ENCODE results near the gene GLI2. TPM values are rescaled to one million over a fixed set of nuclear protein-coding genes. Genes with fewer than 3 reads are reported as not detected.

Gene GLI2
- total and polyA plus RNA-seq, 2 of the 4 experiments (the other 2 are of a cell fraction), result 3.8 to 26.0 TPM

DNA sequence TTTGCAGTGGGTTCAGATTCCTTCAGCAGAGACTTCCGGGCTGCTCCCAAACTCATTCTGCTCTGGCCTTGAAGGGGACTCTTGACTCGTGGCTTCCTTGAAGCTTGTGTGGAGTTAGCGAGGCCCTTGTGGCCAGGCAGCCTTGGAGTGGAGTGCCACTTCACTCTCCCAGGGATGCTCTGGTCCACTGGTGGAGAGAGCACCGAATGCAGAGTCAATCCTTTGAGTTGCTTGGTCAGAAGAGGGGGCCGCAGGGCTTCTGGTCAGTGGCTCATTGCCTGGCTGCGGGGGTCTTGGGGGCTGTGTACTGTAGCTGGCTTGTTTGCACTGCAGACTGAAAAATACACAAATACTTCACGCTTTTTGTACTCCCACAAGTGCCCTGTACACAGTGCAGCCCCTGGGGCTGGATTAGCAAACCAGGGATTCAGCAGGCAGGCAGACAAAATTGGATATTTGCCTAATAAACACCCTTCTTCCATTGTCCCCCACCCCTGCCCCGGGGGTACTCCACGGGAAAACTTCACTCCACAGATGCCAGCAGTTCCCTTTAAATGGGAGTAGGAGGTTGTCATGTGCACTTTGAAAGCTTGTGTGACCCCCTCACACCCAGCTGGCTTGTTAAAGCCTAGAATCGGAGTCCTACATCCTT lies 3.2 kb downstream of the GLI2 start (continued):
- TF ChIP-seq RCOR1 (IDR thresholded peaks at IDR 0.05; ENCODE audit: insufficient replicate concordance, low read length), result no peak

DNA sequence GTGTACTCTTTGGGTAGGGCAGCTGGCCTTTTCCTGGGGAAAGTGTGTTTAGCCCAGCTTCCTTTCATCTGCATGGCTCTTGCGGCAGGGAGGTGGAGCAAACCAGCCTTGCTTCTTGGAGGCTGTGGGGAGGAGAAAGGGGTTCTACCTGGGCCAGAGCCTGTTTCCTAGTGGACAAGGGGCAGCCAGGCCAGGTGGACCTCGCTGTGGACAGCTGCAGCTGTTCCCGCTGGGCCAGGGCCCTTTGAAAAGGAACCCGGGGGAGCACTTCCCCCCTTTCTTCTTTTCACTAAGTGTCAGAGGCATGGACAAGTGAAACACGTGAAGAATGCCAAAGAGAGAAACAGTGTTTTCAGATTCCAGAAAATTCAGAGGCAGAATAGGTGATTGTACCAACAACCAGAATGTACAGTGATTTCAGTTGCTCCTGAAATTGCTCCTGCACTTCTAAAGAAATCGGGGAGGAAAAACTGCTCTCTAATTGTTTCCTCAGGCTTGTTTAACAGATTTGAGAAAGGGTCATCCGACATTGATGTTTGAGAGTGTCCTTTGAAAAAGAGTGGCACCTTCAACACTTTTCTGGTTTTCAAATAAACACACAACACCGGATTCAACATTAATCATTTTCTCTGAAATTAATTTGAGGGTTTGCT lies 3.9 kb downstream of the GLI2 start:
- no peak for ATAC-seq (ENCODE audit: low read depth)
- Histone ChIP-seq H4K91ac (ENCODE audit: insufficient read depth, low read depth, low read length) (peak overlapping the region; percentile 88), H2BK20ac (ENCODE audit: low read depth, low read length) (no peak overlapping the region; the same call in 1 of the 2 replicates), H3K27me3 (ENCODE audit: control insufficient read depth, insufficient read depth, low read length) (no peaks in the 10 kb centered on the region), H3K4me1 (ENCODE audit: control insufficient read depth, insufficient read depth, low read length) (peaks cover 26% of the 10 kb centered on the region), H3K79me1 (ENCODE audit: low read depth in 1 of 2, low read length in 2 of 2) (peaks cover 0 to 70% of the 10 kb centered on the region in 2 experiments; a peak in 3 of 4 replicates), H2AK5ac (ENCODE audit: low read depth, low read length) (peak overlapping the region; percentile 85), H3K4ac (ENCODE audit: low read depth, low read length) (peak overlapping the region; percentile 94), H2BK15ac (ENCODE audit: low read depth, low read length) (0 out of 3 replicates have a peak overlapping the region, but pooled peaks have one; percentile 5), H3K4me2 (ENCODE audit: low read depth, low read length) (peak overlapping the region; percentile 44), H3K4me3 (ENCODE audit: insufficient read depth, low read depth, low read length) (no peak overlapping the region), H3K36me3 (ENCODE audit: control insufficient read depth, insufficient read depth, low read length) (no peaks in the 10 kb centered on the region), H2BK5ac (ENCODE audit: low read depth, low read length, poor library complexity, severe bottlenecking) (peak overlapping the region; percentile 96), H2BK120ac (ENCODE audit: low read depth, low read length) (peak overlapping the region; percentile 90; the same call in 1 of the 2 replicates), H3K14ac (replicated peaks; ENCODE audit: low read depth, low read length) (peak overlapping the region; percentile 64), H4K20me1 (ENCODE audit: insufficient read depth, low read length) (peaks cover 61% of the 10 kb centered on the region), H2AFZ (replicated peaks; ENCODE audit: low read length, poor library complexity) (peak overlapping the region; percentile 59), H3K56ac (ENCODE audit: extremely low read depth, insufficient read depth, low read length) (peak overlapping the region; percentile 23), H3K27ac (ENCODE audit: insufficient read depth, low read length) (peak overlapping the region; percentile 13), H3K9me3 (ENCODE audit: control insufficient read depth, insufficient read depth, low read length) (no peaks in the 10 kb centered on the region), H3K18ac (ENCODE audit: low read depth, low read length) (peak overlapping the region; percentile 36), H3K9me1 (ENCODE audit: insufficient read depth, low read length) (peaks cover 15% of the 10 kb centered on the region), H2AK9ac (replicated peaks; ENCODE audit: low read depth, low read length, poor library complexity) (peak overlapping the region; percentile 66), H4K8ac (ENCODE audit: low read depth in 2 of 2, low read length in 2 of 2) (peak overlapping the region; percentile 11 to 62; a peak in 3 of 4 replicates), H3K9ac (ENCODE audit: low read depth, low read length) (peak overlapping the region; percentile 91), H4K5ac (ENCODE audit: low read depth, low read length) (peak overlapping the region; percentile 38; the same call in 1 of the 2 replicates), H3K23ac (ENCODE audit: low read depth, low read length) (peak overlapping the region; percentile 83; the same call in 1 of the 2 replicates)
- 100% methylated on average over 1 of the region's 8 CpGs; no CpG with 5 or more reads in 1 of the 2 experiments for WGBS, 2 experiments (ENCODE audit: extremely low coverage in 2 of 2, insufficient read length in 1 of 2)
- BruUV-seq (replicated peaks), result no TSS peak
- intact Hi-C loops (cut with micrococcal nuclease) (loop anchor here (5.0 kb wide), 1 partner anchor 198 kb away; no protein-coding TSS in a partner anchor), in situ Hi-C loops (cut with MboI; ENCODE audit: low sequenced_read_pairs) (loop anchor here (10.0 kb wide), 1 partner anchor 75 kb away; no protein-coding TSS in a partner anchor), dilution Hi-C loops (cut with HindIII; ENCODE audit: low sequenced_read_pairs, unreplicated experiment) (no loop called here)
- DNase-seq, result no peak
- CTCF ChIA-PET, result no interaction called here
- POLR2A ChIA-PET (ENCODE audit: unreplicated experiment), result no interaction called here
- TF ChIP-seq CHD1 (IDR thresholded peaks at IDR 0.05; ENCODE audit: low read depth, low read length) (no peak), CEBPB (IDR thresholded peaks at IDR 0.05; ENCODE audit: low read depth, low read length) (no peak), POLR2A (IDR thresholded peaks at IDR 0.05; ENCODE audit: low read depth, low read length) (no peak), MAFK (IDR thresholded peaks at IDR 0.05; ENCODE audit: low read depth, low read length) (no peak), MXI1 (IDR thresholded peaks at IDR 0.05; ENCODE audit: borderline replicate concordance, low read depth, low read length) (no peak), SMC3 (IDR thresholded peaks at IDR 0.05; ENCODE audit: low read depth, low read length) (no peak), RFX5 (IDR thresholded peaks at IDR 0.05; ENCODE audit: low read depth, low read length) (no peak), MAZ (IDR thresholded peaks at IDR 0.05; ENCODE audit: borderline replicate concordance, low read depth, low read length) (no peak), NFE2L2 (IDR thresholded peaks at IDR 0.05; ENCODE audit: low read depth, low read length) (no peak), RAD21 (IDR thresholded peaks at IDR 0.05; ENCODE audit: low read length) (no peak)
- TF ChIP-seq, protein P1, sequence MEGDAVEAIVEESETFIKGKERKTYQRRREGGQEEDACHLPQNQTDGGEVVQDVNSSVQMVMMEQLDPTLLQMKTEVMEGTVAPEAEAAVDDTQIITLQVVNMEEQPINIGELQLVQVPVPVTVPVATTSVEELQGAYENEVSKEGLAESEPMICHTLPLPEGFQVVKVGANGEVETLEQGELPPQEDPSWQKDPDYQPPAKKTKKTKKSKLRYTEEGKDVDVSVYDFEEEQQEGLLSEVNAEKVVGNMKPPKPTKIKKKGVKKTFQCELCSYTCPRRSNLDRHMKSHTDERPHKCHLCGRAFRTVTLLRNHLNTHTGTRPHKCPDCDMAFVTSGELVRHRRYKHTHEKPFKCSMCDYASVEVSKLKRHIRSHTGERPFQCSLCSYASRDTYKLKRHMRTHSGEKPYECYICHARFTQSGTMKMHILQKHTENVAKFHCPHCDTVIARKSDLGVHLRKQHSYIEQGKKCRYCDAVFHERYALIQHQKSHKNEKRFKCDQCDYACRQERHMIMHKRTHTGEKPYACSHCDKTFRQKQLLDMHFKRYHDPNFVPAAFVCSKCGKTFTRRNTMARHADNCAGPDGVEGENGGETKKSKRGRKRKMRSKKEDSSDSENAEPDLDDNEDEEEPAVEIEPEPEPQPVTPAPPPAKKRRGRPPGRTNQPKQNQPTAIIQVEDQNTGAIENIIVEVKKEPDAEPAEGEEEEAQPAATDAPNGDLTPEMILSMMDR (conservative IDR thresholded peaks at IDR 0.05; ENCODE audit: low read depth, low read length), result no peak
- TF ChIP-seq, protein P2, sequence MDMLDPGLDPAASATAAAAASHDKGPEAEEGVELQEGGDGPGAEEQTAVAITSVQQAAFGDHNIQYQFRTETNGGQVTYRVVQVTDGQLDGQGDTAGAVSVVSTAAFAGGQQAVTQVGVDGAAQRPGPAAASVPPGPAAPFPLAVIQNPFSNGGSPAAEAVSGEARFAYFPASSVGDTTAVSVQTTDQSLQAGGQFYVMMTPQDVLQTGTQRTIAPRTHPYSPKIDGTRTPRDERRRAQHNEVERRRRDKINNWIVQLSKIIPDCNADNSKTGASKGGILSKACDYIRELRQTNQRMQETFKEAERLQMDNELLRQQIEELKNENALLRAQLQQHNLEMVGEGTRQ (IDR thresholded peaks at IDR 0.05; ENCODE audit: low read depth, low read length), result no peak

Data from IMR-90 (cell line).